Measurements from ENCODE around the gene SECISBP2L.

Gene SECISBP2L

GRCh38 chr15:48992545-48992944 lies 53.7 kb downstream of the SECISBP2L start:
- DNase-seq (ENCODE audit: extremely low read depth, insufficient read length): no peak
- Histone ChIP-seq H3K4me3 (replicated peaks; ENCODE audit: low read depth, low read length) (no peak overlapping the region), H3K27me3 (replicated peaks; ENCODE audit: control insufficient read depth, insufficient read depth, low read length) (no peaks in the 10 kb centered on the region), H3K36me3 (ENCODE audit: control insufficient read depth, insufficient read depth, low read length) (peaks cover 5% of the 10 kb centered on the region)
- no peak for TF ChIP-seq CTCF (IDR thresholded peaks at IDR 0.05; ENCODE audit: insufficient read depth, low read length, poor library complexity, severe bottlenecking)

GRCh38 chr15:48992096-48992495 lies 54.1 kb downstream of the SECISBP2L start:
- no peak for DNase-seq (ENCODE audit: extremely low read depth, insufficient read length)
- no peak for TF ChIP-seq CTCF (IDR thresholded peaks at IDR 0.05; ENCODE audit: insufficient read depth, low read length, poor library complexity, severe bottlenecking)
- no peaks in the 10 kb centered on the region for H3K27me3 ChIP-seq (replicated peaks; ENCODE audit: control insufficient read depth, insufficient read depth, low read length)
- H3K36me3 ChIP-seq (ENCODE audit: control insufficient read depth, insufficient read depth, low read length): peaks cover 5% of the 10 kb centered on the region
- H3K4me3 ChIP-seq (replicated peaks; ENCODE audit: low read depth, low read length): no peak overlapping the region

- no peaks in the 10 kb centered on the region for H3K27me3 ChIP-seq (replicated peaks; ENCODE audit: control insufficient read depth, insufficient read depth, low read length)
- TF ChIP-seq CTCF (IDR thresholded peaks at IDR 0.05; ENCODE audit: insufficient read depth, low read length, poor library complexity, severe bottlenecking): no peak
- peaks cover 5% of the 10 kb centered on the region for H3K36me3 ChIP-seq (ENCODE audit: control insufficient read depth, insufficient read depth, low read length)
- DNase-seq (ENCODE audit: extremely low read depth, insufficient read length): no peak
- no peak overlapping the region for H3K4me3 ChIP-seq (replicated peaks; ENCODE audit: low read depth, low read length)
These were observed 57.1 kb downstream of the SECISBP2L start for GRCh38 chr15:48989170-48989569.

- H3K4me3 ChIP-seq (replicated peaks; ENCODE audit: low read depth, low read length): no peak overlapping the region
- H3K27me3 ChIP-seq (replicated peaks; ENCODE audit: control insufficient read depth, insufficient read depth, low read length): no peaks in the 10 kb centered on the region
- no peak for TF ChIP-seq CTCF (IDR thresholded peaks at IDR 0.05; ENCODE audit: insufficient read depth, low read length, poor library complexity, severe bottlenecking)
- H3K36me3 ChIP-seq (ENCODE audit: control insufficient read depth, insufficient read depth, low read length): peaks cover 1% of the 10 kb centered on the region
- DNase-seq (ENCODE audit: extremely low read depth, insufficient read length): no peak
These were observed 59.1 kb downstream of the SECISBP2L start for GRCh38 chr15:48987142-48987541.

DNA sequence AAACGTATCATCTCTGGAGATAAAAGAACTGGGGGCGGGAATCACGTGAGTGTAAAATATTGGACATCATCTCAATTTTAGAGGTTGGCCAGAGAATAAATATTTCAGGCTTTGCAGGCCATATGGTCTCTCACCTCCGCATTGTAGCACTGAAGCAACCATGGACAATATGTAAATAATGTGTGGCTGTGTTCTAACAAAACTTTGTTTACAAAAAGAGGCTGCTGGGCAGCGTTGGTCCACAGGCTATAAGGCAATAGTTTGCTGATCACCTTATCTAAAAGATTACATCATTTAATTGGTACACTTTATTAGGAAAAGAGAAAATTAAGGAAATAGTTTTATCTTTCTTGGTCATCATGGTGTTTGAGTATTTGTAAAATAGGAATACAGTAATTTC lies 60.0 kb downstream of the SECISBP2L start:
- no peaks in the 10 kb centered on the region for H3K36me3 ChIP-seq (ENCODE audit: control insufficient read depth, insufficient read depth, low read length)
- no peaks in the 10 kb centered on the region for H3K27me3 ChIP-seq (replicated peaks; ENCODE audit: control insufficient read depth, insufficient read depth, low read length)
- no peak overlapping the region for H3K4me3 ChIP-seq (replicated peaks; ENCODE audit: low read depth, low read length)
- DNase-seq (ENCODE audit: extremely low read depth, insufficient read length): no peak
- TF ChIP-seq CTCF (IDR thresholded peaks at IDR 0.05; ENCODE audit: insufficient read depth, low read length, poor library complexity, severe bottlenecking): no peak

- Histone ChIP-seq H3K27me3 (replicated peaks; ENCODE audit: control insufficient read depth, insufficient read depth, low read length) (no peaks in the 10 kb centered on the region), H3K36me3 (ENCODE audit: control insufficient read depth, insufficient read depth, low read length) (no peaks in the 10 kb centered on the region), H3K4me3 (replicated peaks; ENCODE audit: low read depth, low read length) (no peak overlapping the region)
- no peak for TF ChIP-seq CTCF (IDR thresholded peaks at IDR 0.05; ENCODE audit: insufficient read depth, low read length, poor library complexity, severe bottlenecking)
- no peak for DNase-seq (ENCODE audit: extremely low read depth, insufficient read length)
These were observed 60.7 kb downstream of the SECISBP2L start for GRCh38 chr15:48985516-48985915.

Data from GM06990 (cell line).